ENCODE measurements around the gene ALLC. TPM values are rescaled to one million over a fixed set of nuclear protein-coding genes. Genes with fewer than 3 reads are reported as not detected.

The ALLC gene
- total and polyA plus RNA-seq, 2 donors (not counting 1 experiment from before 2014, with no cell fraction given), result not detected

DNA sequence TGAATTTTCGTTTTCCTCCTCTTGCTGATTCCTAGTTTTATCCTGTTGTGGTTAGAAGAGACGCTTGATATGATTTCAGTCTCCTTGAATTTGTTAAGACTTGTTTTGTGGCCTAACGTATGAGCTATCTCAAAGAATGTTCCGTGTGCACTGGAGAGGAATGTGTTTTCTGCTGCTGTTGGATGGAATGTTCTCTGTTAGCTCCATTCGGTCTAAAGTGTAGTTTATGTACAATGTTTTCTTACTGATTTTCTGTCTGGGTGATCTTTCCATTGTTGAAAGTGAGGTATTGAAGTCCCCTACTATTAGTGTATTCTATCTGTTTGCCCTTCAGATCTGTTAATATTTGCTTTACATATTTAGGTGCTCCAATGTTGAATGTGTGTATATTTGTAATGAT, 37.2 kb upstream of the ALLC start:
- ChIA-PET POLR2A (no interaction called here), CTCF (no interaction called here)
- Mint-ChIP-seq H3K4me3 (no peak overlapping the region), H3K27me3 (peaks cover 4% of the 10 kb centered on the region), H3K4me1 (no peaks in the 10 kb centered on the region), H3K27ac (no peak overlapping the region), H3K9me3 (ENCODE audit: insufficient read depth) (peaks cover 2% of the 10 kb centered on the region)
- Histone ChIP-seq H3K36me3 (replicated peaks in 1 of 2; ENCODE audit: control extremely low read depth in 1 of 2, control insufficient read depth in 1 of 2, extremely low read depth in 1 of 2, insufficient read depth in 2 of 2, low read length in 1 of 2) (no peaks in the 10 kb centered on the region), H3K79me2 (ENCODE audit: control insufficient read depth, insufficient read depth, low read length) (no peaks in the 10 kb centered on the region), H2AFZ (ENCODE audit: insufficient read depth, low read depth, low read length, poor library complexity, severe bottlenecking) (no peak overlapping the region), H3K4me2 (replicated peaks; ENCODE audit: low read depth, low read length, poor library complexity, severe bottlenecking) (no peak overlapping the region), H3K9me3 (ENCODE audit: control extremely low read depth in 1 of 3, control insufficient read depth in 2 of 3, insufficient read depth in 1 of 3, low read length in 2 of 3) (peaks cover 0 to 12% (median 4%) of the 10 kb centered on the region in 3 donors), H3K27ac (ENCODE audit: low read length in 2 of 2) (no peak overlapping the region), H4K20me1 (ENCODE audit: control insufficient read depth, insufficient read depth, low read length, poor library complexity, severe bottlenecking) (no peaks in the 10 kb centered on the region), H3K9ac (ENCODE audit: low read length) (no peak overlapping the region), H3K4me1 (ENCODE audit: control insufficient read depth in 2 of 2, insufficient read depth in 2 of 2, low read length in 2 of 2) (no peaks in the 10 kb centered on the region), H3K27me3 (replicated peaks in 1 of 4; ENCODE audit: control extremely low read depth in 1 of 4, control insufficient read depth in 3 of 4, insufficient read depth in 4 of 4, low read length in 3 of 4) (peaks cover 0 to 5% (median 0%) of the 10 kb centered on the region in 4 experiments), H3K4me3 (ENCODE audit: control extremely low read depth in 1 of 5, extremely low read depth in 1 of 5, insufficient read depth in 1 of 5, low read depth in 2 of 5, low read length in 4 of 5) (no peak overlapping the region)
- WGBS (ENCODE audit: insufficient coverage), result 90% methylated on average over 2 of the region's 5 CpGs
- DNase-seq, result no peak
- TF ChIP-seq EZH2 (IDR thresholded peaks at IDR 0.05; ENCODE audit: borderline replicate concordance, insufficient read depth, low read depth, low read length, poor library complexity, severe bottlenecking), result no peak
- TF ChIP-seq, protein P1, sequence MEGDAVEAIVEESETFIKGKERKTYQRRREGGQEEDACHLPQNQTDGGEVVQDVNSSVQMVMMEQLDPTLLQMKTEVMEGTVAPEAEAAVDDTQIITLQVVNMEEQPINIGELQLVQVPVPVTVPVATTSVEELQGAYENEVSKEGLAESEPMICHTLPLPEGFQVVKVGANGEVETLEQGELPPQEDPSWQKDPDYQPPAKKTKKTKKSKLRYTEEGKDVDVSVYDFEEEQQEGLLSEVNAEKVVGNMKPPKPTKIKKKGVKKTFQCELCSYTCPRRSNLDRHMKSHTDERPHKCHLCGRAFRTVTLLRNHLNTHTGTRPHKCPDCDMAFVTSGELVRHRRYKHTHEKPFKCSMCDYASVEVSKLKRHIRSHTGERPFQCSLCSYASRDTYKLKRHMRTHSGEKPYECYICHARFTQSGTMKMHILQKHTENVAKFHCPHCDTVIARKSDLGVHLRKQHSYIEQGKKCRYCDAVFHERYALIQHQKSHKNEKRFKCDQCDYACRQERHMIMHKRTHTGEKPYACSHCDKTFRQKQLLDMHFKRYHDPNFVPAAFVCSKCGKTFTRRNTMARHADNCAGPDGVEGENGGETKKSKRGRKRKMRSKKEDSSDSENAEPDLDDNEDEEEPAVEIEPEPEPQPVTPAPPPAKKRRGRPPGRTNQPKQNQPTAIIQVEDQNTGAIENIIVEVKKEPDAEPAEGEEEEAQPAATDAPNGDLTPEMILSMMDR (IDR thresholded peaks at IDR 0.05), result no peak
- intact Hi-C loops (cut with micrococcal nuclease), result no loop called here
- ATAC-seq (ENCODE audit: low read depth), result no peak

DNA sequence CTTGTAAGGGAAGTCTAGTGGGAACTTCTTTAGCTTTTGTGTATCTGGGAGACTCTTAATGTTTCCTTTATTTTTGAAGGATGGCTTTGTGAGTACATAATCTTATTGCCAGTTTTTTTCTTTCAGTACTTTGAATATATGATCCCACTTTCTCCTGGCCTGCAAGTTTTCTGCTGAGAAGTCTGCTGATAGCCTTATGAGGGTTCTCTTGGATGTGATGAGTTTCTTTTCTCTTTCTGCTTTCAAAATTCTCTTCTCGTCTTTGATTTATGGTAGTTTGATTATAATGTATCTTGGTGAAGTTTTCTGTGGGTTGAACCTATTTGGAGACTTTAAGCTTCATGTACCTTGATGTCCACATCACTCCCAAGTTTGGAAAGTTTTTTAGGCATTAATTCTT, 35.0 kb upstream of the ALLC start:
- no peak for TF ChIP-seq EZH2 (IDR thresholded peaks at IDR 0.05; ENCODE audit: borderline replicate concordance, insufficient read depth, low read depth, low read length, poor library complexity, severe bottlenecking)
- TF ChIP-seq, protein P1 (IDR thresholded peaks at IDR 0.05), result no peak
- peaks cover 10% of the 10 kb centered on the region for H3K27me3 Mint-ChIP-seq
- H3K27ac Mint-ChIP-seq, result no peak overlapping the region
- DNase-seq (no peak), ATAC-seq (ENCODE audit: low read depth) (no peak)
- POLR2A ChIA-PET, result no interaction called here
- H3K27me3 ChIP-seq (replicated peaks in 1 of 4; ENCODE audit: control extremely low read depth in 1 of 4, control insufficient read depth in 3 of 4, insufficient read depth in 4 of 4, low read length in 3 of 4), result peaks cover 0 to 5% (median 0%) of the 10 kb centered on the region in 4 experiments
- no peak overlapping the region for H3K4me3 ChIP-seq (ENCODE audit: control extremely low read depth in 1 of 5, extremely low read depth in 1 of 5, insufficient read depth in 1 of 5, low read depth in 2 of 5, low read length in 4 of 5)
- H3K36me3 ChIP-seq (replicated peaks in 1 of 2; ENCODE audit: control extremely low read depth in 1 of 2, control insufficient read depth in 1 of 2, extremely low read depth in 1 of 2, insufficient read depth in 2 of 2, low read length in 1 of 2), result no peaks in the 10 kb centered on the region
- H3K9me3 Mint-ChIP-seq (ENCODE audit: insufficient read depth), result no peaks in the 10 kb centered on the region
- H3K9me3 ChIP-seq (ENCODE audit: control extremely low read depth in 1 of 3, control insufficient read depth in 2 of 3, insufficient read depth in 1 of 3, low read length in 2 of 3), result peaks cover 0 to 6% (median 4%) of the 10 kb centered on the region in 3 donors
- H3K4me2 ChIP-seq (replicated peaks; ENCODE audit: low read depth, low read length, poor library complexity, severe bottlenecking), result no peak overlapping the region
- intact Hi-C loops (cut with micrococcal nuclease), result no loop called here
- no peak overlapping the region for H3K27ac ChIP-seq (ENCODE audit: low read length in 2 of 2)
- H3K4me1 ChIP-seq (ENCODE audit: control insufficient read depth in 2 of 2, insufficient read depth in 2 of 2, low read length in 2 of 2), result no peaks in the 10 kb centered on the region
- H3K79me2 ChIP-seq (ENCODE audit: control insufficient read depth, insufficient read depth, low read length), result no peaks in the 10 kb centered on the region
- no peaks in the 10 kb centered on the region for H4K20me1 ChIP-seq (ENCODE audit: control insufficient read depth, insufficient read depth, low read length, poor library complexity, severe bottlenecking)
- CTCF ChIA-PET, result no interaction called here
- H3K4me1 Mint-ChIP-seq, result no peaks in the 10 kb centered on the region
- H3K9ac ChIP-seq (ENCODE audit: low read length), result no peak overlapping the region
- no peak overlapping the region for H3K4me3 Mint-ChIP-seq
- no CpG with 5 or more reads among the region's 1 CpG for whole genome bisulfite sequencing (ENCODE audit: insufficient coverage)
- no peak overlapping the region for H2AFZ ChIP-seq (ENCODE audit: insufficient read depth, low read depth, low read length, poor library complexity, severe bottlenecking)
